Stimulated activated CD4-positive, alpha-beta T cell treated with anti-CD3 and anti-CD28 coated beads, Interleukin-15, amount 100 ng/mL, for 1 hour (primary cell): Measurements from ENCODE around the gene CDK17.
"Not testable (repeated sequence)": the region's sequence is repeated elsewhere in the genome, so short reads cannot be mapped to it uniquely, and the experiment has no call there.

Experiments
- DNase-seq, 2 donors: peaks; one replicate each; pipeline ENCODE4 v3.0.0-alpha.2; 2020; ENCODE audit warnings: low read depth in 1 of 2, low spot score in 1 of 2

The CDK17 gene

GRCh38 chr12:96395236-96395635, 5.0 kb downstream of the CDK17 start:
- no peak for DNase-seq

- not testable (repeated sequence) for DNase-seq
Observed at GRCh38 chr12:96393229-96393628, 7.0 kb downstream of the CDK17 start.

GRCh38 chr12:96392397-96392796, 7.8 kb downstream of the CDK17 start:
- no peak for DNase-seq

GRCh38 chr12:96387981-96388380, 12.3 kb downstream of the CDK17 start:
- DNase-seq = no peak

- no peak for DNase-seq
Observed at GRCh38 chr12:96386794-96387193, 13.4 kb downstream of the CDK17 start.

- no peak for DNase-seq
Observed at GRCh38 chr12:96383991-96384390, 16.2 kb downstream of the CDK17 start.

- DNase-seq = no peak
Observed at GRCh38 chr12:96383371-96383770, 16.9 kb downstream of the CDK17 start.

- DNase-seq = not testable (repeated sequence)
Observed at GRCh38 chr12:96379743-96380142, 20.5 kb downstream of the CDK17 start.

GRCh38 chr12:96378319-96378718, 21.9 kb downstream of the CDK17 start:
- DNase-seq = no peak

- no peak for DNase-seq
Observed at GRCh38 chr12:96376865-96377264, 23.4 kb downstream of the CDK17 start.

GRCh38 chr12:96375841-96376604, 24.2 kb downstream of the CDK17 start:
- no peak for DNase-seq

- no peak for DNase-seq
Observed at GRCh38 chr12:96375170-96375569, 25.1 kb downstream of the CDK17 start.

GRCh38 chr12:96371790-96372699, 28.2 kb downstream of the CDK17 start:
- DNase-seq = no peak

GRCh38 chr12:96371138-96371789, 29.0 kb downstream of the CDK17 start:
- no peak for DNase-seq

GRCh38 chr12:96368687-96369086, 31.6 kb downstream of the CDK17 start:
- DNase-seq = no peak

GRCh38 chr12:96368233-96368632, 32.0 kb downstream of the CDK17 start:
- DNase-seq = no peak

- no peak for DNase-seq
Observed at GRCh38 chr12:96366381-96366654, 33.9 kb downstream of the CDK17 start.

GRCh38 chr12:96365604-96366380, 34.4 kb downstream of the CDK17 start:
- no peak for DNase-seq

GRCh38 chr12:96364092-96364700, 36.0 kb downstream of the CDK17 start:
- no peak for DNase-seq

GRCh38 chr12:96361074-96361473, 39.2 kb downstream of the CDK17 start:
- DNase-seq = no peak

- no peak for DNase-seq
Observed at GRCh38 chr12:96360550-96360949, 39.7 kb downstream of the CDK17 start.
